Measurements from ENCODE around the gene TGM1. TPM values are rescaled to one million over a fixed set of nuclear protein-coding genes. Genes with fewer than 3 reads are reported as not detected.
"Not testable (repeated sequence)": the region's sequence is repeated elsewhere in the genome, so short reads cannot be mapped to it uniquely, and the experiment has no call there.

Gene TGM1
- polyA plus RNA-seq, 1 donor, result 0.86 TPM

- no peak for DNase-seq (ENCODE audit: low read depth)
These were observed 55.8 kb downstream of the TGM1 start for GRCh38 chr14:24207104-24207551.

- DNase-seq (ENCODE audit: low read depth), result no peak
These were observed 56.5 kb downstream of the TGM1 start for GRCh38 chr14:24206260-24207103.

GRCh38 chr14:24204163-24205146, 58.5 kb downstream of the TGM1 start:
- no peak for DNase-seq (ENCODE audit: low read depth)

GRCh38 chr14:24203249-24203886, 59.6 kb downstream of the TGM1 start:
- DNase-seq (ENCODE audit: low read depth), result not testable (repeated sequence)

GRCh38 chr14:24202538-24202937, 60.4 kb downstream of the TGM1 start:
- not testable (repeated sequence) for DNase-seq (ENCODE audit: low read depth)

Other genes with a start within 250 kb of the TGM1 start
- 0.18 TPM for gene CARMIL3, start 211.2 kb downstream of the TGM1 start, polyA plus RNA-seq (ENCODE audit: insufficient read length)
- not detected for gene CPNE6, start 191.6 kb downstream of the TGM1 start, polyA plus RNA-seq (ENCODE audit: insufficient read length)
- gene PCK2, start 168.9 kb downstream of the TGM1 start, polyA plus RNA-seq (ENCODE audit: insufficient read length), result 3.6 TPM
- gene DCAF11, start 148.4 kb downstream of the TGM1 start, polyA plus RNA-seq (ENCODE audit: insufficient read length), result 45.7 TPM
- 1.8 TPM for gene NRL, start 148.2 kb downstream of the TGM1 start, polyA plus RNA-seq (ENCODE audit: insufficient read length)
- gene FITM1, start 132.5 kb downstream of the TGM1 start, polyA plus RNA-seq (ENCODE audit: insufficient read length), result 164 TPM
- 110 TPM for gene PSME1, start 127.0 kb downstream of the TGM1 start, polyA plus RNA-seq (ENCODE audit: insufficient read length)
- 32.1 TPM for gene EMC9, start 121.6 kb downstream of the TGM1 start, polyA plus RNA-seq (ENCODE audit: insufficient read length)
- 74.3 TPM for gene PSME2, start 116.6 kb downstream of the TGM1 start, polyA plus RNA-seq (ENCODE audit: insufficient read length)
- gene RNF31, start 115.7 kb downstream of the TGM1 start, polyA plus RNA-seq (ENCODE audit: insufficient read length), result 32.6 TPM
- 25.1 TPM for gene IRF9, start 101.9 kb downstream of the TGM1 start, polyA plus RNA-seq (ENCODE audit: insufficient read length)
- gene REC8, start 91.1 kb downstream of the TGM1 start, polyA plus RNA-seq (ENCODE audit: insufficient read length), result 8.2 TPM
- gene IPO4, start 74.4 kb downstream of the TGM1 start, polyA plus RNA-seq (ENCODE audit: insufficient read length), result 26.4 TPM
- gene TM9SF1, start 67.7 kb downstream of the TGM1 start, polyA plus RNA-seq (ENCODE audit: insufficient read length), result 18.8 TPM
- 5.0 TPM for gene TSSK4, start 57.5 kb downstream of the TGM1 start, polyA plus RNA-seq (ENCODE audit: insufficient read length)
- 40.0 TPM for gene CHMP4A, start 49.7 kb downstream of the TGM1 start, polyA plus RNA-seq (ENCODE audit: insufficient read length)
- gene MDP1, start 47.1 kb downstream of the TGM1 start, polyA plus RNA-seq (ENCODE audit: insufficient read length), result 5.5 TPM
- 188 TPM for gene NEDD8, start 30.8 kb downstream of the TGM1 start, polyA plus RNA-seq (ENCODE audit: insufficient read length)
- 53.3 TPM for gene GMPR2, start 30.2 kb downstream of the TGM1 start, polyA plus RNA-seq (ENCODE audit: insufficient read length)
- gene TINF2, start 20.6 kb downstream of the TGM1 start, polyA plus RNA-seq (ENCODE audit: insufficient read length), result 37.0 TPM
- gene RABGGTA, start 8.4 kb upstream of the TGM1 start, polyA plus RNA-seq (ENCODE audit: insufficient read length), result 14.7 TPM
- 15.0 TPM for gene DHRS1, start 36.6 kb upstream of the TGM1 start, polyA plus RNA-seq (ENCODE audit: insufficient read length)
- gene NOP9, start 36.7 kb upstream of the TGM1 start, polyA plus RNA-seq (ENCODE audit: insufficient read length), result 21.1 TPM
- 8.2 TPM for gene CIDEB, start 44.8 kb upstream of the TGM1 start, polyA plus RNA-seq (ENCODE audit: insufficient read length)
- 2.0 TPM for gene LTB4R2, start 47.0 kb upstream of the TGM1 start, polyA plus RNA-seq (ENCODE audit: insufficient read length)
- gene LTB4R, start 48.3 kb upstream of the TGM1 start, polyA plus RNA-seq (ENCODE audit: insufficient read length), result 2.1 TPM
- 15.2 TPM for gene ADCY4, start 71.9 kb upstream of the TGM1 start, polyA plus RNA-seq (ENCODE audit: insufficient read length)
- gene RIPK3, start 76.8 kb upstream of the TGM1 start, polyA plus RNA-seq (ENCODE audit: insufficient read length), result 1.1 TPM
- 39.2 TPM for gene NFATC4, start 105.0 kb upstream of the TGM1 start, polyA plus RNA-seq (ENCODE audit: insufficient read length)
- 23.1 TPM for gene NYNRIN, start 135.8 kb upstream of the TGM1 start, polyA plus RNA-seq (ENCODE audit: insufficient read length)
- gene CBLN3, start 166.5 kb upstream of the TGM1 start, polyA plus RNA-seq (ENCODE audit: insufficient read length), result 2.4 TPM
- 38.1 TPM for gene KHNYN, start 166.8 kb upstream of the TGM1 start, polyA plus RNA-seq (ENCODE audit: insufficient read length)
- 54.1 TPM for gene SDR39U1, start 179.6 kb upstream of the TGM1 start, polyA plus RNA-seq (ENCODE audit: insufficient read length)
- not detected for gene CMA1, start 245.1 kb upstream of the TGM1 start, polyA plus RNA-seq (ENCODE audit: insufficient read length)

Measured in forelimb muscle (tissue), 1 donor.